Endothelial cell of umbilical vein (primary cell): Measurements from ENCODE around the gene ANKRD33. TPM values are rescaled to one million over a fixed set of nuclear protein-coding genes. Genes with fewer than 3 reads are reported as not detected.

Experiments
- BruUV-seq: library from RNA; stranded (reverse); fragments of 400-500 nt; replicated peaks from 2 replicates; lab custom pipeline; 2021; lab: Mats Ljungman, UMichigan
- CTCF ChIA-PET: fragments of 300-600, 350-600 bp; sonication (Branson Sonifier 250); formaldehyde crosslinking; loops from one replicate; lab custom pipeline; 2021; ENCODE audit warnings: antibody characterized with exemption, inconsistent platforms; lab: Charles Lee
- POLR2A ChIA-PET: fragments of 300-600, 350-600 bp; sonication (Branson Sonifier 250); formaldehyde crosslinking; loops from one replicate; lab custom pipeline; 2021; ENCODE audit warnings: antibody characterized with exemption, inconsistent platforms; lab: Charles Lee
- DNase-seq: peaks from one replicate; pipeline ENCODE4 v3.0.0-alpha.2; 2011; ENCODE audit warnings: low read depth, low spot score
- FAIRE-seq: peaks from 2 replicates; lab custom pipeline; 2011; peaks lifted over from hg19 to GRCh38; lab: Jason Lieb, UNC
- H2AFZ ChIP-seq: 2 replicates; pipeline ENCODE4 v1.6.0; 2012; ENCODE audit warnings: low read depth, low read length, control low read depth, inconsistent platforms
- H3K27ac ChIP-seq: 2 replicates; pipeline ENCODE4 v1.5.1; 2011; ENCODE audit warnings: low read depth, mild to moderate bottlenecking, control low read depth, low read length, moderate library complexity; ENCODE audit not compliant: insufficient read depth
- H3K27me3 ChIP-seq, 2 experiments: 2 replicates each; pipeline versions ENCODE4 v1.6.0 to v1.6.1; 2011; ENCODE audit warnings: low read length in 2 of 2, mixed read lengths in 1 of 2; ENCODE audit not compliant: control insufficient read depth in 2 of 2, insufficient read depth in 2 of 2
- H3K36me3 ChIP-seq, 2 experiments: 2 replicates in 1 of 2; 3 replicates in 1 of 2; pipeline ENCODE4 v1.5.1; 2011; ENCODE audit warnings: low read length in 2 of 2, mild to moderate bottlenecking in 1 of 2, moderate library complexity in 1 of 2; ENCODE audit not compliant: control insufficient read depth in 2 of 2, insufficient read depth in 2 of 2; ENCODE audit errors: extremely low read depth in 1 of 2
- H3K4me1 ChIP-seq: 3 replicates; pipeline ENCODE4 v1.5.1; 2011; ENCODE audit warnings: mild to moderate bottlenecking, low read length; ENCODE audit not compliant: control insufficient read depth, insufficient read depth; ENCODE audit errors: extremely low read depth
- H3K4me2 ChIP-seq: 2 replicates; pipeline ENCODE4 v1.6.1; 2011; ENCODE audit warnings: low read length, control low read depth, mixed read lengths; ENCODE audit not compliant: insufficient read depth
- H3K4me3 ChIP-seq, 3 experiments: fragments of 200-600 bp in 1 of 3; sonication (generic), shearing (Covaris generic) in 1 of 3; replicated peaks in 1 of 3; 2 replicates each; pipeline ENCODE4 v1.5.1; 2011 to 2016; ENCODE audit warnings: control low read depth in 3 of 3, low read length in 3 of 3, mild to moderate bottlenecking in 2 of 3, inconsistent platforms in 1 of 3, low read depth in 1 of 3, moderate library complexity in 1 of 3; ENCODE audit not compliant: insufficient read depth in 1 of 3
- H3K79me2 ChIP-seq: 2 replicates; pipeline ENCODE4 v1.6.0; 2012; ENCODE audit warnings: low read length, inconsistent platforms; ENCODE audit not compliant: control insufficient read depth, insufficient read depth
- H3K9ac ChIP-seq: replicated peaks from 2 replicates; pipeline ENCODE3; 2011; ENCODE audit warnings: low read length, control low read depth; ENCODE audit not compliant: insufficient read depth; ENCODE audit errors: extremely low read depth
- H3K9me1 ChIP-seq: replicated peaks from 3 replicates; pipeline ENCODE4 v1.6.0; 2011; ENCODE audit warnings: mild to moderate bottlenecking, low read length; ENCODE audit not compliant: control insufficient read depth, insufficient read depth; ENCODE audit errors: extremely low read depth
- H3K9me3 ChIP-seq: replicated peaks from 2 replicates; pipeline ENCODE4 v1.5.1; 2012; ENCODE audit warnings: low read length, inconsistent platforms; ENCODE audit not compliant: control insufficient read depth, insufficient read depth
- H4K20me1 ChIP-seq: replicated peaks from 2 replicates; pipeline ENCODE3; 2011; ENCODE audit warnings: mild to moderate bottlenecking, low read length; ENCODE audit not compliant: control insufficient read depth, insufficient read depth; ENCODE audit errors: extremely low read depth
- EZH2 ChIP-seq: IDR thresholded peaks from 2 replicates; pipeline ENCODE4 v1.6.1; 2012; ENCODE audit warnings: borderline replicate concordance, low read depth, mild to moderate bottlenecking, moderate library complexity, low read length, inconsistent platforms; ENCODE audit not compliant: severe bottlenecking
- FOS ChIP-seq: IDR thresholded peaks from 2 replicates; pipeline ENCODE4 v1.6.1; 2011; ENCODE audit warnings: mild to moderate bottlenecking, low read length, moderate library complexity, borderline replicate concordance; ENCODE audit not compliant: insufficient read depth
- GATA2 ChIP-seq: IDR thresholded peaks from 2 replicates; pipeline ENCODE4 v1.7.0; 2011; ENCODE audit warnings: low read depth, mild to moderate bottlenecking, moderate library complexity, mixed read lengths, low read length; ENCODE audit not compliant: insufficient read length, insufficient read depth
- JUN ChIP-seq: IDR thresholded peaks from 2 replicates; pipeline ENCODE4 v1.6.1; 2011; ENCODE audit warnings: borderline replicate concordance, low read depth; ENCODE audit not compliant: insufficient read length, insufficient read depth
- MYC ChIP-seq: IDR thresholded peaks from one replicate; pipeline ENCODE4 v1.6.1; 2011; ENCODE audit warnings: mild to moderate bottlenecking, low read depth, low read length
- POLR2A ChIP-seq: IDR thresholded peaks from 2 replicates; pipeline ENCODE4 v1.6.1; 2012; ENCODE audit warnings: low read depth, mild to moderate bottlenecking, control low read depth, low read length
- POLR2AphosphoS5 ChIP-seq: IDR thresholded peaks from 2 replicates; pipeline ENCODE4 v1.6.1; 2012; ENCODE audit warnings: low read depth, mild to moderate bottlenecking, control low read depth, low read length, moderate library complexity; ENCODE audit not compliant: insufficient read depth
- dilution Hi-C: fragments of 300-500 bp; cut with MboI; formaldehyde crosslinking; loops from one replicate; pipeline ENCODE4 v1.15.0; 2019; ENCODE audit warnings: low sequenced_read_pairs; ENCODE audit not compliant: extremely low pct_ligation_motif_present
- intact Hi-C: fragments of 100-400 bp; cut with micrococcal nuclease; formaldehyde crosslinking; loops from one replicate; pipeline ENCODE4 v1.10.0; 2022
- polyA plus RNA-seq, 4 experiments: library from polyadenylated mRNA; depleted of rRNA in 3 of 4; stranded (reverse) in 3 of 4; unstranded in 1 of 4; fragments of >200 nt; gene quantifications; 2 replicates each; pipeline versions ENCODE4 v1.2.1 to v1.2.3, GENCODE V29; 2011 to 2012; ENCODE audit warnings: missing spikeins in 1 of 4
- total RNA-seq: library from RNA; stranded (reverse); gene quantifications from 2 replicates; pipeline ENCODE4 v1.2.3, GENCODE V29; 2021
- TF ChIP-seq, protein P1 (sequence below), 2 donors: IDR thresholded peaks; 1 replicate in 1 of 2; 2 replicates in 1 of 2; pipeline ENCODE4 v1.5.1; 2011; ENCODE audit warnings: low read length in 2 of 2, mild to moderate bottlenecking in 2 of 2, moderate library complexity in 2 of 2, control low read depth in 1 of 2, inconsistent platforms in 1 of 2, low read depth in 1 of 2; ENCODE audit not compliant: insufficient read depth in 1 of 2; ENCODE audit errors: extremely low read depth in 1 of 2
- TF ChIP-seq, protein P2 (sequence below): IDR thresholded peaks from 2 replicates; pipeline ENCODE4 v1.6.1; 2011; ENCODE audit not compliant: insufficient read depth, insufficient read length

Gene ANKRD33
- total and polyA plus RNA-seq, 2 donors (not counting 3 experiments of a cell fraction or from before 2014, with no cell fraction given): 0.80 to 1.2 TPM

DNA sequence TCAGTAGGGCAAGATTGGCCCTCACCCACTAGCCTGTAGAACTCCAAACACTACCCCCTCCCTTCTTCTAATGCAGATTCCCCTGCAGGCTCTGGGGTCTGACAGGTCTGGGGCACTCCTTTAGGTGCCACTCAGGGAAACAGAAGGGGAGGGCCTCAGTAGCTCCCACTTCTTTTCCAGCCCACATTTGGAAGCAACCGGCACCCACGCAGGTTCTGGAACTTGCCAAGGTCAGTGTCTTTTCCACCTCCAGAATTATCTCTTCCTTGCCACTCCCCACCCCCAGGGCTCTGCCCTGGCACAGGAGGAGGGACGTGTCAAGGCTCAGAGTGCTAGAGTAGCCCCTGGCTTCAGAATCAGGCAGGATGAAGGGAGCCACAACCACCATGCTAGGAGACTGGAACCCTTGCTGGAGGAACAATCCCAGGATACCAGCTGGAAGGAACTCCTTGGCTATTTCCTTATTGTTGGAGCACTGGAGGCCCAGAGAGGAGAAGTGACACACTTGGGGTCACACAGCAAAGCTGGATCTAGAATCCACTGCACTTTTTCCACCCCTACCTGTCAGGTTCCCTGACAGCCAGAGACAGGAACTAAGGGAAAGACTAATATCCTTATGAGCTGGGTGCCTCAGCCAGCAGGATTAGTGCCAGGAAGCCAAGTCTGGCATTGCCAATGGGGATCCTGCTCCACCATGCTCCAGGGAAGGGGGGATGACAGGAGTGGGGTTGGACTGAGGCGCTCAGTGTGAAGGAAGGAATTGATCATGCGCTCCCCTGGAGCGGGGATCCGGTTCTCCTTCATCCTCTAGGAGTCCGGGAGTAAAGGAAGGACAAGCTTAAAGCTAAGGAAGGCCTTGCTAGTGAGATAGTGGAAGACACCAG lies 37.6 kb upstream of the ANKRD33 start:
- FAIRE-seq: peak; percentile 43
- POLR2A ChIA-PET: interaction anchor here (0.6 kb wide), 1 partner anchor 10 kb away, joined by 6 read pairs; no protein-coding TSS in a partner anchor

More for the DNA sequence above, 37.6 kb upstream of the ANKRD33 start:
- dilution Hi-C loops (no loop called here), intact Hi-C loops (no loop called here)
- CTCF ChIA-PET: interaction anchor here (1.4 to 4.7 kb wide), 4 partner anchors 18 to 27 kb away, joined by 4 to 34 read pairs (median 5); no protein-coding TSS in a partner anchor
- no peak for DNase-seq
- Histone ChIP-seq H2AFZ (no peak overlapping the region), H3K9ac (no peak overlapping the region), H3K4me1 (peaks cover 9% of the 10 kb centered on the region), H3K4me3 (no peak overlapping the region), H3K79me2 (no peaks in the 10 kb centered on the region), H3K4me2 (no peak overlapping the region), H3K9me3 (no peaks in the 10 kb centered on the region), H3K9me1 (no peaks in the 10 kb centered on the region), H3K27me3 (no peaks in the 10 kb centered on the region), H3K27ac (no peak overlapping the region), H3K36me3 (no peaks in the 10 kb centered on the region), H4K20me1 (no peaks in the 10 kb centered on the region)
- no TSS peak for BruUV-seq
- TF ChIP-seq FOS (no peak), EZH2 (no peak), POLR2AphosphoS5 (no peak), MYC (no peak), JUN (no peak), GATA2 (no peak), POLR2A (no peak)
- TF ChIP-seq, protein P1, sequence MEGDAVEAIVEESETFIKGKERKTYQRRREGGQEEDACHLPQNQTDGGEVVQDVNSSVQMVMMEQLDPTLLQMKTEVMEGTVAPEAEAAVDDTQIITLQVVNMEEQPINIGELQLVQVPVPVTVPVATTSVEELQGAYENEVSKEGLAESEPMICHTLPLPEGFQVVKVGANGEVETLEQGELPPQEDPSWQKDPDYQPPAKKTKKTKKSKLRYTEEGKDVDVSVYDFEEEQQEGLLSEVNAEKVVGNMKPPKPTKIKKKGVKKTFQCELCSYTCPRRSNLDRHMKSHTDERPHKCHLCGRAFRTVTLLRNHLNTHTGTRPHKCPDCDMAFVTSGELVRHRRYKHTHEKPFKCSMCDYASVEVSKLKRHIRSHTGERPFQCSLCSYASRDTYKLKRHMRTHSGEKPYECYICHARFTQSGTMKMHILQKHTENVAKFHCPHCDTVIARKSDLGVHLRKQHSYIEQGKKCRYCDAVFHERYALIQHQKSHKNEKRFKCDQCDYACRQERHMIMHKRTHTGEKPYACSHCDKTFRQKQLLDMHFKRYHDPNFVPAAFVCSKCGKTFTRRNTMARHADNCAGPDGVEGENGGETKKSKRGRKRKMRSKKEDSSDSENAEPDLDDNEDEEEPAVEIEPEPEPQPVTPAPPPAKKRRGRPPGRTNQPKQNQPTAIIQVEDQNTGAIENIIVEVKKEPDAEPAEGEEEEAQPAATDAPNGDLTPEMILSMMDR (IDR thresholded peaks at IDR 0.05; ENCODE audit: extremely low read depth in 1 of 2, insufficient read depth in 1 of 2, low read depth in 1 of 2, low read length in 2 of 2): no peak
- TF ChIP-seq, protein P2, sequence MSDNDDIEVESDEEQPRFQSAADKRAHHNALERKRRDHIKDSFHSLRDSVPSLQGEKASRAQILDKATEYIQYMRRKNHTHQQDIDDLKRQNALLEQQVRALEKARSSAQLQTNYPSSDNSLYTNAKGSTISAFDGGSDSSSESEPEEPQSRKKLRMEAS: no peak
